Ascending aorta (tissue), 2 donors: Measurements from ENCODE around the gene ZFYVE28. TPM values are rescaled to one million over a fixed set of nuclear protein-coding genes. Genes with fewer than 3 reads are reported as not detected.

Source experiments
- DNase-seq, 2 donors: peaks; one replicate each; pipeline ENCODE4 v3.0.0-alpha.2; 2019; ENCODE audit warnings: low spot score in 2 of 2
- H3K27ac ChIP-seq, 2 donors: fragments of 200-600 bp; sonication (generic); one replicate each; pipeline ENCODE4 v1.5.1; 2016 to 2017; ENCODE audit warnings: mild to moderate bottlenecking in 1 of 2
- H3K27me3 ChIP-seq: fragments of 200-600 bp; sonication (generic); one replicate; pipeline ENCODE4 v1.5.1; 2017
- H3K36me3 ChIP-seq, 2 donors: fragments of 200-600 bp; sonication (generic); one replicate each; pipeline ENCODE4 v1.5.1; 2016
- H3K4me1 ChIP-seq, 2 donors: fragments of 200-600 bp; sonication (generic); one replicate each; pipeline ENCODE4 v1.5.1; 2016 to 2017; ENCODE audit warnings: mild to moderate bottlenecking in 1 of 2
- H3K4me3 ChIP-seq, 2 donors: fragments of 200-600 bp; sonication (generic); one replicate each; pipeline ENCODE4 v1.5.1; 2016 to 2017; ENCODE audit warnings: mild to moderate bottlenecking in 1 of 2
- H3K9me3 ChIP-seq, 2 donors: fragments of 200-600 bp; sonication (generic); one replicate each; pipeline ENCODE4 v1.5.1; 2016
- CTCF ChIP-seq, 3 experiments: fragments of 200-600 bp in 2 of 3; fragments of 450-650 bp in 1 of 3; sonication (generic) in 2 of 3; IDR thresholded peaks; one replicate each; pipeline ENCODE4 v1.5.1; 2016 to 2019; ENCODE audit warnings: antibody characterized with exemption in 3 of 3, mild to moderate bottlenecking in 1 of 3, moderate library complexity in 1 of 3
- intact Hi-C: fragments of 100-400 bp; cut with DNase I; formaldehyde crosslinking; loops from one replicate; pipeline ENCODE4 v1.15.1; 2023
- total RNA-seq: library from RNA; depleted of rRNA; stranded (reverse); fragments of >200 nt; gene quantifications from one replicate; pipeline ENCODE4 v1.1.0, GENCODE V29; 2016

Gene ZFYVE28
- total RNA-seq, 1 donor from 2014 or later, result 12.3 TPM

GRCh38 chr4:2416564-2417225, 1.8 kb downstream of the ZFYVE28 start:
- intact Hi-C loops, result loop anchor here (5.0 to 10.0 kb wide), 5 partner anchors 409 to 1538 kb away; partner anchors contain the start of genes HTT, HTT-AS, NELFA and TACC3

GRCh38 chr4:2415881-2416563, 2.4 kb downstream of the ZFYVE28 start:
- intact Hi-C loops, result loop anchor here (5.0 to 10.0 kb wide), 5 partner anchors 409 to 1539 kb away; partner anchors contain the start of genes HTT, HTT-AS, NELFA and TACC3
- H3K4me3 ChIP-seq, result peak overlapping the region in 1 of 2 donors; percentile 86
- DNase-seq, result no peak
- H3K9me3 ChIP-seq, result no peaks in the 10 kb centered on the region
- H3K4me1 ChIP-seq, result peaks cover 10 to 24% of the 10 kb centered on the region in 2 donors
- no peak for TF ChIP-seq CTCF (IDR thresholded peaks at IDR 0.05)
- H3K27me3 ChIP-seq, result no peaks in the 10 kb centered on the region
- H3K36me3 ChIP-seq, result no peaks in the 10 kb centered on the region
- H3K27ac ChIP-seq, result peak overlapping the region in 1 of 2 donors; percentile 50

More at GRCh38 chr4:2416564-2417225, 1.8 kb downstream of the ZFYVE28 start:
- peaks cover 10 to 24% of the 10 kb centered on the region in 2 donors for H3K4me1 ChIP-seq
- no peak for DNase-seq
- H3K27me3 ChIP-seq, result no peaks in the 10 kb centered on the region
- no peaks in the 10 kb centered on the region for H3K36me3 ChIP-seq
- peak overlapping the region; percentile 76 to 86 for H3K4me3 ChIP-seq
- TF ChIP-seq CTCF (IDR thresholded peaks at IDR 0.05), result no peak
- no peaks in the 10 kb centered on the region for H3K9me3 ChIP-seq
- H3K27ac ChIP-seq, result peak overlapping the region in 1 of 2 donors; percentile 50

- Histone ChIP-seq H3K27me3 (no peaks in the 10 kb centered on the region), H3K9me3 (no peaks in the 10 kb centered on the region), H3K36me3 (no peaks in the 10 kb centered on the region), H3K4me3 (no peak overlapping the region), H3K4me1 (peaks cover 10 to 24% of the 10 kb centered on the region in 2 donors), H3K27ac (no peak overlapping the region)
- TF ChIP-seq CTCF (IDR thresholded peaks at IDR 0.05), result no peak
- intact Hi-C loops, result loop anchor here (5.0 to 10.0 kb wide), 5 partner anchors 408 to 1540 kb away; partner anchors contain the start of genes HTT, HTT-AS, NELFA and TACC3
- DNase-seq, result no peak
Measured at GRCh38 chr4:2415213-2415612, 3.2 kb downstream of the ZFYVE28 start.

- Histone ChIP-seq H3K27ac (peak overlapping the region; percentile 52 to 68), H3K4me3 (no peak overlapping the region), H3K4me1 (peaks cover 7 to 21% of the 10 kb centered on the region in 2 donors), H3K36me3 (no peaks in the 10 kb centered on the region), H3K9me3 (no peaks in the 10 kb centered on the region), H3K27me3 (no peaks in the 10 kb centered on the region)
- DNase-seq, result no peak
- intact Hi-C loops, result loop anchor here (5.0 to 10.0 kb wide), 4 partner anchors 542 to 1541 kb away; partner anchors contain the start of genes HTT, HTT-AS, NSD2 and TACC3
- TF ChIP-seq CTCF (IDR thresholded peaks at IDR 0.05), result no peak
Measured at GRCh38 chr4:2413821-2414610, 4.4 kb downstream of the ZFYVE28 start.
